Measurements from ENCODE around the gene SUSD5. TPM values are rescaled to one million over a fixed set of nuclear protein-coding genes. Genes with fewer than 3 reads are reported as not detected.

Gene SUSD5
- total and polyA plus RNA-seq, 2 donors from 2014 or later: 1.2 to 13.8 TPM

- no peaks in the 10 kb centered on the region for H3K9me3 ChIP-seq (ENCODE audit: control insufficient read depth in 2 of 3, insufficient read depth in 1 of 3, low read length in 3 of 3)
- H3K4me1 ChIP-seq (ENCODE audit: control insufficient read depth in 2 of 3, insufficient read depth in 2 of 3, low read depth in 1 of 3, low read length in 3 of 3): no peaks in the 10 kb centered on the region
- no peak for TF ChIP-seq CTCF (IDR thresholded peaks at IDR 0.05; ENCODE audit: borderline replicate concordance, extremely low read depth, insufficient read depth)
- no peak overlapping the region for H3K9ac ChIP-seq (ENCODE audit: low read length in 3 of 3)
- H3K4me3 ChIP-seq (ENCODE audit: low read length in 3 of 3): no peak overlapping the region
- H3K27ac ChIP-seq (ENCODE audit: low read depth in 2 of 2, low read length in 2 of 2): no peak overlapping the region
- no peak for FAIRE-seq
- H3K36me3 ChIP-seq (ENCODE audit: control insufficient read depth in 2 of 3, insufficient read depth in 3 of 3, low read length in 3 of 3): no peaks in the 10 kb centered on the region
- intact Hi-C loops (cut with DNase I): no loop called here
- DNase-seq: no peak
- H3K27me3 ChIP-seq (ENCODE audit: control insufficient read depth, insufficient read depth, low read length): no peaks in the 10 kb centered on the region
Observed at GRCh38 chr3:33237439-33237838, 18.8 kb upstream of the SUSD5 start.

GRCh38 chr3:33236005-33236404 lies 17.4 kb upstream of the SUSD5 start:
- intact Hi-C loops (cut with DNase I): no loop called here
- Histone ChIP-seq H3K36me3 (ENCODE audit: control insufficient read depth in 2 of 3, insufficient read depth in 3 of 3, low read length in 3 of 3) (no peaks in the 10 kb centered on the region), H3K27ac (ENCODE audit: low read depth in 2 of 2, low read length in 2 of 2) (no peak overlapping the region), H3K9ac (ENCODE audit: low read length in 3 of 3) (no peak overlapping the region), H3K9me3 (ENCODE audit: control insufficient read depth in 2 of 3, insufficient read depth in 1 of 3, low read length in 3 of 3) (no peaks in the 10 kb centered on the region), H3K4me1 (ENCODE audit: control insufficient read depth in 2 of 3, insufficient read depth in 2 of 3, low read depth in 1 of 3, low read length in 3 of 3) (no peaks in the 10 kb centered on the region), H3K27me3 (ENCODE audit: control insufficient read depth, insufficient read depth, low read length) (no peaks in the 10 kb centered on the region), H3K4me3 (ENCODE audit: low read length in 3 of 3) (no peak overlapping the region)
- no peak for DNase-seq
- TF ChIP-seq CTCF (IDR thresholded peaks at IDR 0.05; ENCODE audit: borderline replicate concordance, extremely low read depth, insufficient read depth): no peak
- FAIRE-seq: no peak

GRCh38 chr3:33233884-33234283 lies 15.3 kb upstream of the SUSD5 start:
- no peak for TF ChIP-seq CTCF (IDR thresholded peaks at IDR 0.05; ENCODE audit: borderline replicate concordance, extremely low read depth, insufficient read depth)
- intact Hi-C loops (cut with DNase I): no loop called here
- Histone ChIP-seq H3K4me1 (ENCODE audit: control insufficient read depth in 2 of 3, insufficient read depth in 2 of 3, low read depth in 1 of 3, low read length in 3 of 3) (no peaks in the 10 kb centered on the region), H3K9me3 (ENCODE audit: control insufficient read depth in 2 of 3, insufficient read depth in 1 of 3, low read length in 3 of 3) (no peaks in the 10 kb centered on the region), H3K27ac (ENCODE audit: low read depth in 2 of 2, low read length in 2 of 2) (no peak overlapping the region), H3K9ac (ENCODE audit: low read length in 3 of 3) (no peak overlapping the region), H3K36me3 (ENCODE audit: control insufficient read depth in 2 of 3, insufficient read depth in 3 of 3, low read length in 3 of 3) (no peaks in the 10 kb centered on the region), H3K4me3 (ENCODE audit: low read length in 3 of 3) (no peak overlapping the region), H3K27me3 (ENCODE audit: control insufficient read depth, insufficient read depth, low read length) (no peaks in the 10 kb centered on the region)
- no peak for DNase-seq
- FAIRE-seq: no peak

GRCh38 chr3:33231756-33232465 lies 13.3 kb upstream of the SUSD5 start:
- Histone ChIP-seq H3K9me3 (ENCODE audit: control insufficient read depth in 2 of 3, insufficient read depth in 1 of 3, low read length in 3 of 3) (no peaks in the 10 kb centered on the region), H3K4me1 (ENCODE audit: control insufficient read depth in 2 of 3, insufficient read depth in 2 of 3, low read depth in 1 of 3, low read length in 3 of 3) (no peaks in the 10 kb centered on the region), H3K9ac (ENCODE audit: low read length in 3 of 3) (no peak overlapping the region), H3K4me3 (ENCODE audit: low read length in 3 of 3) (no peak overlapping the region), H3K27me3 (ENCODE audit: control insufficient read depth, insufficient read depth, low read length) (no peaks in the 10 kb centered on the region), H3K27ac (ENCODE audit: low read depth in 2 of 2, low read length in 2 of 2) (no peak overlapping the region), H3K36me3 (ENCODE audit: control insufficient read depth in 2 of 3, insufficient read depth in 3 of 3, low read length in 3 of 3) (no peaks in the 10 kb centered on the region)
- no peak for TF ChIP-seq CTCF (IDR thresholded peaks at IDR 0.05; ENCODE audit: borderline replicate concordance, extremely low read depth, insufficient read depth)
- intact Hi-C loops (cut with DNase I): no loop called here
- no peak for FAIRE-seq
- DNase-seq: no peak
